ENCODE measurements around the gene SLC9A5.

Gene SLC9A5

GRCh38 chr16:67241008-67241900 is 7.5 kb upstream of the SLC9A5 start:
- no peak for DNase-seq

GRCh38 chr16:67242138-67242730 is 6.5 kb upstream of the SLC9A5 start:
- DNase-seq: no peak

- no peak for DNase-seq
These were observed 5.3 kb upstream of the SLC9A5 start for GRCh38 chr16:67243481-67243880.

GRCh38 chr16:67244387-67245185 is 4.2 kb upstream of the SLC9A5 start:
- DNase-seq: peak; percentile 86

- DNase-seq: no peak
These were observed 3.6 kb upstream of the SLC9A5 start for GRCh38 chr16:67245186-67245585.

GRCh38 chr16:67245674-67246080 is 3.1 kb upstream of the SLC9A5 start:
- no peak for DNase-seq

GRCh38 chr16:67246081-67246755 is 2.6 kb upstream of the SLC9A5 start:
- peak; percentile 35 for DNase-seq

GRCh38 chr16:67246756-67247191 is 2.0 kb upstream of the SLC9A5 start:
- no peak for DNase-seq

- peak; percentile 95 for DNase-seq
These were observed 1.3 kb upstream of the SLC9A5 start, which contains the start of gene FHOD1 for GRCh38 chr16:67247192-67248072. Gene FHOD1, minus strand, starts transcription at chr16:67247481. Its CDS starts 71 bp downstream, at chr16:67247410.

- DNase-seq: no peak
These were observed 742 bp upstream of the SLC9A5 start for GRCh38 chr16:67248073-67248400.

- no peak for DNase-seq
These were observed 632 bp downstream of the SLC9A5 start for GRCh38 chr16:67249178-67250044.

- DNase-seq: no peak
These were observed 1.2 kb downstream of the SLC9A5 start for GRCh38 chr16:67250045-67250327.

GRCh38 chr16:67252609-67253497 is 4.1 kb downstream of the SLC9A5 start:
- DNase-seq: no peak

GRCh38 chr16:67254801-67255552 is 6.2 kb downstream of the SLC9A5 start:
- DNase-seq: no peak

- DNase-seq: no peak
These were observed 6.9 kb downstream of the SLC9A5 start for GRCh38 chr16:67255553-67256221.

- no peak for DNase-seq
These were observed 8.0 kb downstream of the SLC9A5 start for GRCh38 chr16:67256701-67257230.

GRCh38 chr16:67257486-67258160 is 8.8 kb downstream of the SLC9A5 start:
- DNase-seq: no peak

Data from CD4-positive, alpha-beta T cell treated with Interferon gamma for 1 hour (primary cell).